ENCODE measurements around the gene IFFO2. TPM values are rescaled to one million over a fixed set of nuclear protein-coding genes. Genes with fewer than 3 reads are reported as not detected.

Gene IFFO2
- total and polyA plus RNA-seq, 2 of the 8 experiments (the other 6 are each of a cell fraction or from before 2014, with no cell fraction given), result 6.6 to 10.4 TPM

DNA sequence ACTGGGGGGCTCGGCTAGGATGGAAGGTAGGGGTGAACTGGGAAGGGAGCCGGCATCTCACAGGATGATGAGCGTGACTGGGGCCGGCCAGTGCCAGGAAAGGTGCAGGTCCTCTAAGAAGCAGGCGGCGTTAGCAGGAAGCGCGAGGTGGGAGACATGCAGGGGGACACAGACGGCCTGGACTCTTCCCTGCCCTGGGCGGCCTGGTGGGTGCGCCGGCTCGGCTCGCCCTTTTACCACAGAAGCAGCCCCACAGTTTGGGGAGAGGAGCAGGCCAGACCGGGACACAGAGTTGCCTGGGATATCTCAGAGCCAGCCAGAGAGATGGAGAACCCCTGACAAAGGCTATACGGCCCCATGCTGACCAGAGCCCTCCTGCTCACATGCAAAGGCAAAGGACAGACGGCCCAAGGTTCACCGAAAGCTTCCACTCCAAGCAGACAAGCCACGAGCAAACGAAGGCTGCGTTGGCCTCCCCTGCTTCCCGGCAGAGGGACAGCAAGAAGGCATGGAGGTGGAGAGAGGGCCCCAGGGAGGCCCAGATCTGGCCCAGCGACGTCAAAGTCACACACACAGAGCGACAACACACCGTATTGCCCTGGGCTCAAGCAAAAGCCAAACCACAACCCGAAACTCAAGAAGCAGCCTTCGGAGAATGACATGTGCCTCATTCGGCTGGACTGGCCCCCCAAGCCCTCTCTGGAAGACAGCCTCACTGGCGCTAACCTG is 39.2 kb downstream of the IFFO2 start:
- Histone ChIP-seq H3K23me2 (ENCODE audit: low read depth, low read length) (no peaks in the 10 kb centered on the region), H2BK15ac (ENCODE audit: low read length) (no peak overlapping the region), H3K9ac (replicated peaks in 1 of 4; ENCODE audit: extremely low read depth in 1 of 4, low read depth in 3 of 4, low read length in 3 of 4) (no peak overlapping the region), H3K23ac (ENCODE audit: insufficient read length) (no peak overlapping the region), H3K79me2 (ENCODE audit: control insufficient read depth in 1 of 2, insufficient read depth in 2 of 2, low read length in 2 of 2) (no peaks in the 10 kb centered on the region), H2BK20ac (ENCODE audit: low read length) (no peak overlapping the region), H2AFZ (ENCODE audit: low read length) (no peak overlapping the region), H4K5ac (ENCODE audit: insufficient read length, low read depth, low read length) (no peak overlapping the region), H3K27ac (ENCODE audit: low read depth, low read length) (no peak overlapping the region), H3K18ac (ENCODE audit: extremely low read depth, low read length) (no peak overlapping the region), H2BK120ac (replicated peaks; ENCODE audit: low read depth, low read length) (no peak overlapping the region), H3K4ac (replicated peaks; ENCODE audit: insufficient read length, low read depth, low read length) (no peak overlapping the region), H3K4me1 (replicated peaks in 1 of 4; ENCODE audit: control insufficient read depth in 3 of 4, insufficient read depth in 4 of 4, low read length in 3 of 4) (no peaks in the 10 kb centered on the region; a peak in 2 of 7 replicates), H2BK5ac (ENCODE audit: low read depth, low read length) (no peak overlapping the region; the same call in 1 of the 2 replicates), H4K20me1 (replicated peaks in 1 of 2; ENCODE audit: control insufficient read depth in 1 of 2, insufficient read depth in 2 of 2, low read length in 2 of 2) (no peaks in the 10 kb centered on the region), H4K8ac (ENCODE audit: extremely low read depth, insufficient read depth, low read length) (no peak overlapping the region), H4K91ac (replicated peaks; ENCODE audit: insufficient read length, low read length) (no peak overlapping the region), H3K56ac (replicated peaks; ENCODE audit: insufficient read length, low read depth, low read length) (no peak overlapping the region), H3K4me3 (ENCODE audit: extremely low read depth in 1 of 4, insufficient read depth in 2 of 4, low read depth in 3 of 4, low read length in 4 of 4) (no peak overlapping the region), H2AK5ac (ENCODE audit: low read depth, low read length) (0 out of 2 replicates have a peak overlapping the region, but pooled peaks have one; percentile 61), H3K9me3 (ENCODE audit: insufficient read depth in 2 of 2, low read depth in 1 of 2, low read length in 1 of 2) (no peaks in the 10 kb centered on the region), H3K14ac (ENCODE audit: insufficient read length) (no peak overlapping the region), H3K4me2 (ENCODE audit: insufficient read depth in 1 of 2, low read depth in 2 of 2, low read length in 2 of 2) (no peak overlapping the region), H3K27me3 (replicated peaks in 1 of 4; ENCODE audit: control insufficient read depth in 3 of 4, extremely low read depth in 1 of 4, insufficient read depth in 3 of 4, low read length in 3 of 4) (no peaks in the 10 kb centered on the region), H3K36me3 (ENCODE audit: control insufficient read depth in 2 of 4, insufficient read depth in 4 of 4, low read length in 3 of 4) (no peaks in the 10 kb centered on the region), H3K79me1 (ENCODE audit: low read depth, low read length) (0 out of 2 replicates have a peak, but pooled peaks cover 3% of the 10 kb centered on the region), H2BK12ac (ENCODE audit: low read depth, low read length) (no peak overlapping the region)
- CTCF ChIA-PET (ENCODE audit: partially characterized antibody), result interaction anchor here (0.5 to 7.0 kb wide), 9 partner anchors 9 to 1179 kb away, joined by 3 to 109 read pairs (median 4); no protein-coding TSS in a partner anchor
- POLR2A ChIA-PET (ENCODE audit: partially characterized antibody), result no interaction called here
- DNase-seq (ENCODE audit: low read depth in 1 of 2, low spot score in 2 of 2) (no peak), FAIRE-seq (no peak)
- TF ChIP-seq CREB1 (IDR thresholded peaks at IDR 0.05), result no peak
- no peak for TF ChIP-seq YY1 (IDR thresholded peaks at IDR 0.05; ENCODE audit: low read depth, low read length)
- TF ChIP-seq RFX5 (IDR thresholded peaks at IDR 0.05; ENCODE audit: borderline replicate concordance, low read depth, low read length), result no peak
- no peak for TF ChIP-seq ZNF274 (IDR thresholded peaks at IDR 0.05; ENCODE audit: borderline replicate concordance, extremely low read depth, low read length)
- TF ChIP-seq FOSL1 (IDR thresholded peaks at IDR 0.05; ENCODE audit: insufficient read depth, low read depth, low read length), result no peak
- TF ChIP-seq POLR2AphosphoS5 (IDR thresholded peaks at IDR 0.05; ENCODE audit: low read depth, low read length), result no peak
- no peak for TF ChIP-seq EGR1 (IDR thresholded peaks at IDR 0.05; ENCODE audit: borderline replicate concordance, low read depth, low read length)
- no peak for TF ChIP-seq RXRA (IDR thresholded peaks at IDR 0.05; ENCODE audit: insufficient read depth, low read depth, low read length)
- TF ChIP-seq POU5F1 (IDR thresholded peaks at IDR 0.05; ENCODE audit: low read depth, low read length), result no peak
- TF ChIP-seq MAFK (IDR thresholded peaks at IDR 0.05; ENCODE audit: low read depth, low read length), result no peak
- TF ChIP-seq SRF (IDR thresholded peaks at IDR 0.05; ENCODE audit: low read depth, low read length), result no peak
- no peak for TF ChIP-seq TAF7 (optimal IDR thresholded peaks at IDR 0.05; ENCODE audit: borderline replicate concordance, low read depth, low read length)
- no peak for TF ChIP-seq KDM1A (IDR thresholded peaks at IDR 0.05; ENCODE audit: borderline replicate concordance, low read length)
- 91% methylated on average over 29 of the region's 30 CpGs; no CpG with 5 or more reads in 1 of the 2 experiments for WGBS, 2 experiments (ENCODE audit: extremely low coverage in 1 of 2, insufficient coverage in 1 of 2, insufficient read length in 1 of 2, insufficient replicate concordance in 2 of 2, low coverage in 1 of 2, low lambda C conversion rate in 2 of 2, missing lambda C conversion rate in 1 of 2)
